HepG2 (cell line): ENCODE results near the gene SAP130. TPM values are rescaled to one million over a fixed set of nuclear protein-coding genes. Genes with fewer than 3 reads are reported as not detected.

Source experiments
- ATAC-seq: fragments of 200-7000 bp; cut with Tn5 transposase; 3 replicates; pipeline ENCODE4 v1.9.1; 2020; ENCODE audit warnings: mild to moderate bottlenecking, moderate library complexity
- BruUV-seq: library from RNA; stranded (reverse); fragments of 400-500 nt; replicated peaks from 2 replicates; lab custom pipeline; 2021; lab: Mats Ljungman, UMichigan
- CTCF ChIA-PET: fragments of 300-600 bp; formaldehyde crosslinking; extraction: SDS; loops from one replicate; lab custom pipeline; 2021; ENCODE audit warnings: low total read pairs, inconsistent platforms, low intra/inter-chr PET ratio; lab: Yijun Ruan, JAX
- POLR2A ChIA-PET: fragments of 350-600 bp; sonication (Branson Sonifier 250); formaldehyde crosslinking; loops from one replicate; lab custom pipeline; 2020; ENCODE audit warnings: antibody characterized with exemption, inconsistent platforms; lab: Yijun Ruan, JAX
- DNase-seq: peaks from one replicate; pipeline ENCODE4 v3.0.0-alpha.2; 2015; ENCODE audit warnings: low spot score
- FAIRE-seq: peaks from 3 replicates; lab custom pipeline; 2011; peaks lifted over from hg19 to GRCh38; lab: Jason Lieb, UNC
- H2AFZ ChIP-seq: one replicate; pipeline ENCODE4 v1.6.1; 2011; ENCODE audit warnings: low read length, inconsistent platforms
- H3K27ac ChIP-seq: fragments of 300-600 bp; 3 replicates; pipeline ENCODE4 v1.8.0; 2011; ENCODE audit warnings: mixed run types, mild to moderate bottlenecking, mixed read lengths, low read length, inconsistent platforms; ENCODE audit not compliant: insufficient read depth; ENCODE audit errors: extremely low read length
- H3K27me3 ChIP-seq, 2 experiments: fragments of 200-600 bp in 1 of 2; 2 replicates in 1 of 2; 3 replicates in 1 of 2; pipeline versions ENCODE4 v1.6.0 to v1.8.0; 2011; ENCODE audit warnings: low read length in 2 of 2, mild to moderate bottlenecking in 2 of 2, moderate library complexity in 2 of 2, inconsistent platforms in 1 of 2; ENCODE audit not compliant: insufficient read depth in 2 of 2, control insufficient read depth in 1 of 2
- H3K36me3 ChIP-seq, 2 experiments: fragments of 200-600 bp in 1 of 2; replicated peaks in 1 of 2; 2 replicates in 1 of 2; 3 replicates in 1 of 2; pipeline versions ENCODE4 v1.5.1 to v1.8.0; 2011; ENCODE audit warnings: low read length in 2 of 2, inconsistent platforms in 1 of 2; ENCODE audit not compliant: insufficient read depth in 2 of 2, control insufficient read depth in 1 of 2
- H3K4me1 ChIP-seq: 2 replicates; pipeline ENCODE4 v1.5.1; 2012; ENCODE audit warnings: low read length, inconsistent platforms; ENCODE audit not compliant: insufficient read depth
- H3K4me2 ChIP-seq: 2 replicates; pipeline ENCODE4 v1.6.0; 2011; ENCODE audit warnings: low read depth, low read length, inconsistent platforms
- H3K4me3 ChIP-seq, 3 experiments: fragments of 200-600 bp in 1 of 3; sonication (generic), shearing (Covaris generic) in 1 of 3; replicated peaks in 1 of 3; 2 replicates each; pipeline ENCODE4 v1.5.1; 2011 to 2016; ENCODE audit warnings: low read length in 3 of 3, inconsistent platforms in 2 of 3, low read depth in 2 of 3, mild to moderate bottlenecking in 2 of 3, control low read depth in 1 of 3, mixed read lengths in 1 of 3; ENCODE audit not compliant: insufficient read depth in 1 of 3
- H3K79me2 ChIP-seq: one replicate; pipeline ENCODE4 v1.6.1; 2011; ENCODE audit warnings: low read length, inconsistent platforms; ENCODE audit not compliant: insufficient read depth
- H3K9ac ChIP-seq: 2 replicates; pipeline ENCODE4 v1.6.0; 2011; ENCODE audit warnings: mild to moderate bottlenecking, low read depth, low read length, inconsistent platforms; ENCODE audit not compliant: insufficient read depth
- H3K9me3 ChIP-seq: 2 replicates; pipeline ENCODE4 v1.5.1; 2012; ENCODE audit warnings: mild to moderate bottlenecking, low read length
- H4K20me1 ChIP-seq: 2 replicates; pipeline ENCODE4 v1.6.0; 2011; ENCODE audit warnings: inconsistent platforms, mild to moderate bottlenecking, low read length, moderate library complexity; ENCODE audit not compliant: insufficient read depth
- CTCF ChIP-seq: sonication (generic); formaldehyde crosslinking; IDR thresholded peaks from 2 replicates; pipeline ENCODE4 v1.5.0; 2020; ENCODE audit warnings: mild to moderate bottlenecking, missing genetic modification reagents, moderate library complexity
- HNRNPUL1 ChIP-seq: fragments of 200-400 bp; formaldehyde crosslinking; IDR thresholded peaks from 2 replicates; pipeline ENCODE4 v1.6.1; 2017; ENCODE audit warnings: low read depth, mild to moderate bottlenecking, low read length, moderate library complexity
- MTERF4 ChIP-seq: sonication (generic); formaldehyde crosslinking; IDR thresholded peaks from 2 replicates; pipeline ENCODE4 v1.8.0; 2023; ENCODE audit warnings: mild to moderate bottlenecking, missing genetic modification reagents
- MXD1 ChIP-seq: sonication (generic); formaldehyde crosslinking; IDR thresholded peaks from 2 replicates; pipeline ENCODE4 v1.4.0; 2020; ENCODE audit warnings: mild to moderate bottlenecking, missing genetic modification reagents
- ZFP37 ChIP-seq: sonication (generic); formaldehyde crosslinking; IDR thresholded peaks from 2 replicates; pipeline ENCODE4 v1.4.0; 2020; ENCODE audit warnings: missing genetic modification reagents, borderline replicate concordance
- ZFYVE20 ChIP-seq: sonication (generic); formaldehyde crosslinking; IDR thresholded peaks from 2 replicates; pipeline ENCODE4 v1.8.0; 2023; ENCODE audit warnings: low read depth, mild to moderate bottlenecking, moderate library complexity, missing genetic modification reagents, borderline replicate concordance
- ZNF646 ChIP-seq: sonication (generic); formaldehyde crosslinking; IDR thresholded peaks from 2 replicates; pipeline ENCODE4 v1.9.0; 2021; ENCODE audit warnings: mild to moderate bottlenecking, missing genetic modification reagents
- ZNF781 ChIP-seq: sonication (generic); formaldehyde crosslinking; IDR thresholded peaks from 2 replicates; pipeline ENCODE4 v1.5.1; 2020; ENCODE audit warnings: borderline replicate concordance, mild to moderate bottlenecking, missing genetic modification reagents; ENCODE audit errors: not compliant biosample characterization
- ZNF891 ChIP-seq: sonication (generic); formaldehyde crosslinking; IDR thresholded peaks from 2 replicates; pipeline ENCODE4 v1.5.0; 2020; ENCODE audit warnings: mild to moderate bottlenecking, missing genetic modification reagents
- WGBS: methylation state at CpG from one replicate; pipeline ENCODE4 v1.1.6; 2017; ENCODE audit warnings: low lambda C conversion rate; 5-methylcytosine and 5-hydroxymethylcytosine counted together
- in situ Hi-C: cut with HindIII; loops from 2 replicates; pipeline ENCODE4 v1.10.0; 2017; ENCODE audit warnings: low pct_unique_long_range_greater_than_20kb; ENCODE audit not compliant: extremely low pct_ligation_motif_present
- intact Hi-C: fragments of 100-400 bp; cut with micrococcal nuclease; formaldehyde crosslinking; loops from one replicate; pipeline ENCODE4 v1.10.0; 2022; ENCODE audit not compliant: unreplicated experiment
- polyA plus RNA-seq, 8 experiments: library from polyadenylated mRNA; depleted of rRNA in 3 of 8; stranded (reverse) in 7 of 8; unstranded in 1 of 8; fragments of >200 nt; fragmentation: Illumina TruSeq in 4 of 8; extraction: Trizol in 4 of 8; gene quantifications; 2 replicates each; pipeline versions ENCODE4 v1.2.1 to v1.2.3, GENCODE V29; 2011 to 2016; ENCODE audit warnings: low read depth in 4 of 8, missing spikeins in 1 of 8, mixed read lengths in 1 of 8; ENCODE audit not compliant: insufficient read depth in 1 of 8
- total RNA-seq, 5 experiments: library from RNA; depleted of rRNA; stranded (reverse); fragments of >200 nt; fragmentation: Illumina TruSeq; extraction: Trizol; gene quantifications; 2 replicates each; pipeline ENCODE4 v1.2.3, GENCODE V29; 2016; ENCODE audit warnings: low read depth in 1 of 5

Gene SAP130
- total and polyA plus RNA-seq, 2 of the 13 experiments (the other 11 are each of a cell fraction or from before 2014, with no cell fraction given) = 11.1 to 18.6 TPM

- H3K79me2 ChIP-seq = no peaks in the 10 kb centered on the region
- peak overlapping the region in 2 of 3 experiments; percentile 14 to 41; a peak in 2 of 6 replicates for H3K4me3 ChIP-seq
- no peaks in the 10 kb centered on the region for H4K20me1 ChIP-seq
- intact Hi-C loops = loop anchor here (2.0 kb wide), 1 partner anchor 18 kb away; no protein-coding TSS in a partner anchor
- no peaks in the 10 kb centered on the region for H3K9me3 ChIP-seq
- H3K4me1 ChIP-seq = peaks cover 27% of the 10 kb centered on the region
- POLR2A ChIA-PET = no interaction called here
- in situ Hi-C loops = no loop called here
- no peaks in the 10 kb centered on the region for H3K36me3 ChIP-seq
- 15% methylated on average over 18 of the region's 21 CpGs for WGBS
- peak overlapping the region; percentile 62 for H3K4me2 ChIP-seq
- CTCF ChIA-PET = no interaction called here
- peak; percentile 74 for ATAC-seq
- FAIRE-seq = no peak
- H3K27ac ChIP-seq = no peak overlapping the region
- H3K27me3 ChIP-seq = peaks cover 0 to 23% of the 10 kb centered on the region in 2 experiments; a peak in 4 of 5 replicates
- no peak for DNase-seq
- H2AFZ ChIP-seq = peak overlapping the region; percentile 60
- no TSS peak for BruUV-seq
- no peak overlapping the region for H3K9ac ChIP-seq
- peak; percentile 35 for TF ChIP-seq CTCF (CRISPR knock-in tag)
- TF ChIP-seq ZNF891 (CRISPR knock-in tag) = 0 out of 2 replicates have a peak, but pooled peaks have one; percentile 27
- TF ChIP-seq ZFP37 (CRISPR knock-in tag) = no peak
- TF ChIP-seq MXD1 (CRISPR knock-in tag) = no peak
- TF ChIP-seq HNRNPUL1 = no peak
- TF ChIP-seq ZNF781 (CRISPR knock-in tag) = no peak
- TF ChIP-seq ZNF646 (CRISPR knock-in tag) = no peak
- 0 out of 2 replicates have a peak, but pooled peaks have one; percentile 43 for TF ChIP-seq MTERF4 (CRISPR knock-in tag)
- no peak for TF ChIP-seq ZFYVE20 (CRISPR knock-in tag)
Measured at GRCh38 chr2:127906206-127906926, 121.5 kb downstream of the SAP130 start.
